Skeletal muscle cell (primary cell): ENCODE data around the gene PHLDB3.

Experiments used
- DNase-seq: peaks from one replicate; pipeline ENCODE4 v3.0.0-alpha.2; 2010; ENCODE audit warnings: low read depth
- H3K4me3 ChIP-seq: 2 replicates; pipeline ENCODE4 v1.5.1; 2011; ENCODE audit warnings: low read depth, mild to moderate bottlenecking, control low read depth, low read length, moderate library complexity

Gene PHLDB3

GRCh38 chr19:43474986-43475705 lies 29.4 kb downstream of the PHLDB3 start:
- H3K4me3 ChIP-seq, result peak overlapping the region; percentile 30
- DNase-seq, result peak; percentile 69

- no peak for DNase-seq
- no peak overlapping the region for H3K4me3 ChIP-seq
Observed at GRCh38 chr19:43474487-43474886, 30.1 kb downstream of the PHLDB3 start.

- no peak overlapping the region for H3K4me3 ChIP-seq
- no peak for DNase-seq
Observed at GRCh38 chr19:43471091-43471490, 33.5 kb downstream of the PHLDB3 start.

- no peak for DNase-seq
Observed at GRCh38 chr19:43470288-43470687, 34.3 kb downstream of the PHLDB3 start.

GRCh38 chr19:43469160-43469480 lies 35.4 kb downstream of the PHLDB3 start:
- no peak overlapping the region for H3K4me3 ChIP-seq
- DNase-seq, result no peak

More at GRCh38 chr19:43470288-43470687, 34.3 kb downstream of the PHLDB3 start:
- no peak overlapping the region for H3K4me3 ChIP-seq

GRCh38 chr19:43468354-43469159 lies 36.0 kb downstream of the PHLDB3 start:
- H3K4me3 ChIP-seq, result no peak overlapping the region
- no peak for DNase-seq

GRCh38 chr19:43467730-43468129 lies 36.8 kb downstream of the PHLDB3 start:
- peak; percentile 36 for DNase-seq

GRCh38 chr19:43467276-43467675 lies 37.3 kb downstream of the PHLDB3 start:
- DNase-seq, result no peak
- no peak overlapping the region for H3K4me3 ChIP-seq

More at GRCh38 chr19:43467730-43468129, 36.8 kb downstream of the PHLDB3 start:
- no peak overlapping the region for H3K4me3 ChIP-seq

GRCh38 chr19:43466793-43467192 lies 37.8 kb downstream of the PHLDB3 start:
- H3K4me3 ChIP-seq, result no peak overlapping the region
- no peak for DNase-seq

- no peak for DNase-seq
- no peak within 1 kb of the TSS for H3K4me3 ChIP-seq
Observed at GRCh38 chr19:43465468-43466120, 39.0 kb downstream of the PHLDB3 start, which contains the start of gene LYPD3. Gene LYPD3 (minus strand): TSS chr19:43465608. CDS start chr19:43465571, 37 bp downstream.

- DNase-seq, result no peak
Observed at GRCh38 chr19:43464134-43464775, 40.3 kb downstream of the PHLDB3 start.

GRCh38 chr19:43463381-43464133 lies 41.0 kb downstream of the PHLDB3 start:
- H3K4me3 ChIP-seq, result peak overlapping the region; percentile 58
- peak; percentile 50 for DNase-seq

More at GRCh38 chr19:43464134-43464775, 40.3 kb downstream of the PHLDB3 start:
- H3K4me3 ChIP-seq, result peak overlapping the region; percentile 58

GRCh38 chr19:43462785-43463380 lies 41.7 kb downstream of the PHLDB3 start:
- H3K4me3 ChIP-seq, result peak overlapping the region; percentile 58
- DNase-seq, result no peak

- H3K4me3 ChIP-seq, result no peak overlapping the region
- DNase-seq, result no peak
Observed at GRCh38 chr19:43462383-43462782, 42.2 kb downstream of the PHLDB3 start.

- DNase-seq, result no peak
- no peak overlapping the region for H3K4me3 ChIP-seq
Observed at GRCh38 chr19:43461303-43461702, 43.2 kb downstream of the PHLDB3 start.

GRCh38 chr19:43460362-43461016 lies 44.1 kb downstream of the PHLDB3 start:
- DNase-seq, result no peak
- H3K4me3 ChIP-seq, result no peak overlapping the region

GRCh38 chr19:43457809-43458208 lies 46.7 kb downstream of the PHLDB3 start:
- no peak for DNase-seq
- H3K4me3 ChIP-seq, result no peak overlapping the region
